Measurements from ENCODE around the gene NOSTRIN.
"Not testable (repeated sequence)": the region's sequence is repeated elsewhere in the genome, so short reads cannot be mapped to it uniquely, and the experiment has no call there.

DNA sequence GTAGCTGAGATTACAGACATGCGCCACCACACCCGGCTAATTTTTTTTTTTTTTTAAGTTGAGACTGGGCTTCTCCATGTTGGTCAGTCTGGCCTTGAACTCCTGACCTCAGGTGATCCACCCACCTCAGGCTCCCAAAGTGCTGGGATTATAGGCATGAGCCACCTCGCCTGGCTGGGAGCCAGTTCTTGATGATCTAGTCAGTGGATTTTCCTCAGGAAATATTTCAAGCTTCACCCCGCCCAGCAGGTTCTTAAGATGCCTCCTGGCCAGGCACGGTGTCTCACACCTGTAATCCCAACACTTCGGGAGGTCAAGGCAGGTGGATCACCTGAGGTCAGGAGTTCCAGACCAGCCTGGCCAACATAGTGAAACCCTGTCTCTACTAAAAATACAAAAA is 34.1 kb upstream of the NOSTRIN start:
- TF ChIP-seq, protein P1, sequence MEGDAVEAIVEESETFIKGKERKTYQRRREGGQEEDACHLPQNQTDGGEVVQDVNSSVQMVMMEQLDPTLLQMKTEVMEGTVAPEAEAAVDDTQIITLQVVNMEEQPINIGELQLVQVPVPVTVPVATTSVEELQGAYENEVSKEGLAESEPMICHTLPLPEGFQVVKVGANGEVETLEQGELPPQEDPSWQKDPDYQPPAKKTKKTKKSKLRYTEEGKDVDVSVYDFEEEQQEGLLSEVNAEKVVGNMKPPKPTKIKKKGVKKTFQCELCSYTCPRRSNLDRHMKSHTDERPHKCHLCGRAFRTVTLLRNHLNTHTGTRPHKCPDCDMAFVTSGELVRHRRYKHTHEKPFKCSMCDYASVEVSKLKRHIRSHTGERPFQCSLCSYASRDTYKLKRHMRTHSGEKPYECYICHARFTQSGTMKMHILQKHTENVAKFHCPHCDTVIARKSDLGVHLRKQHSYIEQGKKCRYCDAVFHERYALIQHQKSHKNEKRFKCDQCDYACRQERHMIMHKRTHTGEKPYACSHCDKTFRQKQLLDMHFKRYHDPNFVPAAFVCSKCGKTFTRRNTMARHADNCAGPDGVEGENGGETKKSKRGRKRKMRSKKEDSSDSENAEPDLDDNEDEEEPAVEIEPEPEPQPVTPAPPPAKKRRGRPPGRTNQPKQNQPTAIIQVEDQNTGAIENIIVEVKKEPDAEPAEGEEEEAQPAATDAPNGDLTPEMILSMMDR (IDR thresholded peaks at IDR 0.05; ENCODE audit: control extremely low read depth in 1 of 3, insufficient read depth in 1 of 3, low read depth in 1 of 3, low read length in 3 of 3) = not testable (repeated sequence)
- not testable (repeated sequence) for TF ChIP-seq POLR2A (IDR thresholded peaks at IDR 0.05; ENCODE audit: control extremely low read depth in 1 of 2, low read depth in 2 of 2, low read length in 2 of 2); JUN (IDR thresholded peaks at IDR 0.05; ENCODE audit: low read depth, low read length); CREB1 (IDR thresholded peaks at IDR 0.05); ASH2L (IDR thresholded peaks at IDR 0.05; ENCODE audit: low read length); EZH2 (IDR thresholded peaks at IDR 0.05; ENCODE audit: low read depth, low read length, severe bottlenecking); POLR2AphosphoS5 (IDR thresholded peaks at IDR 0.05; ENCODE audit: low read depth, low read length); JUND (IDR thresholded peaks at IDR 0.05; ENCODE audit: low read length); RXRA (IDR thresholded peaks at IDR 0.05; ENCODE audit: insufficient read depth, low read depth, low read length); CEBPB (IDR thresholded peaks at IDR 0.05; ENCODE audit: low read depth, low read length); RAD21 (IDR thresholded peaks at IDR 0.05 in 1 of 2, conservative IDR thresholded peaks at IDR 0.05 in 1 of 2; ENCODE audit: low read depth in 2 of 2, low read length in 2 of 2); KDM1A (IDR thresholded peaks at IDR 0.05; ENCODE audit: borderline replicate concordance, low read length); BACH1 (IDR thresholded peaks at IDR 0.05; ENCODE audit: low read length)
- TF ChIP-seq, protein P2, sequence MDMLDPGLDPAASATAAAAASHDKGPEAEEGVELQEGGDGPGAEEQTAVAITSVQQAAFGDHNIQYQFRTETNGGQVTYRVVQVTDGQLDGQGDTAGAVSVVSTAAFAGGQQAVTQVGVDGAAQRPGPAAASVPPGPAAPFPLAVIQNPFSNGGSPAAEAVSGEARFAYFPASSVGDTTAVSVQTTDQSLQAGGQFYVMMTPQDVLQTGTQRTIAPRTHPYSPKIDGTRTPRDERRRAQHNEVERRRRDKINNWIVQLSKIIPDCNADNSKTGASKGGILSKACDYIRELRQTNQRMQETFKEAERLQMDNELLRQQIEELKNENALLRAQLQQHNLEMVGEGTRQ (IDR thresholded peaks at IDR 0.05; ENCODE audit: low read length) = not testable (repeated sequence)

All from H1 (cell line).